Kidney tubule cell (primary cell): Measurements from ENCODE around the gene CTTNBP2.

Experiments
- DNase-seq: peaks from one replicate; pipeline ENCODE4 v3.0.0-alpha.2; 2018; ENCODE audit warnings: low spot score

Gene CTTNBP2, protein sequence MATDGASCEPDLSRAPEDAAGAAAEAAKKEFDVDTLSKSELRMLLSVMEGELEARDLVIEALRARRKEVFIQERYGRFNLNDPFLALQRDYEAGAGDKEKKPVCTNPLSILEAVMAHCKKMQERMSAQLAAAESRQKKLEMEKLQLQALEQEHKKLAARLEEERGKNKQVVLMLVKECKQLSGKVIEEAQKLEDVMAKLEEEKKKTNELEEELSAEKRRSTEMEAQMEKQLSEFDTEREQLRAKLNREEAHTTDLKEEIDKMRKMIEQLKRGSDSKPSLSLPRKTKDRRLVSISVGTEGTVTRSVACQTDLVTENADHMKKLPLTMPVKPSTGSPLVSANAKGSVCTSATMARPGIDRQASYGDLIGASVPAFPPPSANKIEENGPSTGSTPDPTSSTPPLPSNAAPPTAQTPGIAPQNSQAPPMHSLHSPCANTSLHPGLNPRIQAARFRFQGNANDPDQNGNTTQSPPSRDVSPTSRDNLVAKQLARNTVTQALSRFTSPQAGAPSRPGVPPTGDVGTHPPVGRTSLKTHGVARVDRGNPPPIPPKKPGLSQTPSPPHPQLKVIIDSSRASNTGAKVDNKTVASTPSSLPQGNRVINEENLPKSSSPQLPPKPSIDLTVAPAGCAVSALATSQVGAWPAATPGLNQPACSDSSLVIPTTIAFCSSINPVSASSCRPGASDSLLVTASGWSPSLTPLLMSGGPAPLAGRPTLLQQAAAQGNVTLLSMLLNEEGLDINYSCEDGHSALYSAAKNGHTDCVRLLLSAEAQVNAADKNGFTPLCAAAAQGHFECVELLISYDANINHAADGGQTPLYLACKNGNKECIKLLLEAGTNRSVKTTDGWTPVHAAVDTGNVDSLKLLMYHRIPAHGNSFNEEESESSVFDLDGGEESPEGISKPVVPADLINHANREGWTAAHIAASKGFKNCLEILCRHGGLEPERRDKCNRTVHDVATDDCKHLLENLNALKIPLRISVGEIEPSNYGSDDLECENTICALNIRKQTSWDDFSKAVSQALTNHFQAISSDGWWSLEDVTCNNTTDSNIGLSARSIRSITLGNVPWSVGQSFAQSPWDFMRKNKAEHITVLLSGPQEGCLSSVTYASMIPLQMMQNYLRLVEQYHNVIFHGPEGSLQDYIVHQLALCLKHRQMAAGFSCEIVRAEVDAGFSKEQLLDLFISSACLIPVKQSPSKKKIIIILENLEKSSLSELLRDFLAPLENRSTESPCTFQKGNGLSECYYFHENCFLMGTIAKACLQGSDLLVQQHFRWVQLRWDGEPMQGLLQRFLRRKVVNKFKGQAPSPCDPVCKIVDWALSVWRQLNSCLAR (N-terminal part only)

DNA sequence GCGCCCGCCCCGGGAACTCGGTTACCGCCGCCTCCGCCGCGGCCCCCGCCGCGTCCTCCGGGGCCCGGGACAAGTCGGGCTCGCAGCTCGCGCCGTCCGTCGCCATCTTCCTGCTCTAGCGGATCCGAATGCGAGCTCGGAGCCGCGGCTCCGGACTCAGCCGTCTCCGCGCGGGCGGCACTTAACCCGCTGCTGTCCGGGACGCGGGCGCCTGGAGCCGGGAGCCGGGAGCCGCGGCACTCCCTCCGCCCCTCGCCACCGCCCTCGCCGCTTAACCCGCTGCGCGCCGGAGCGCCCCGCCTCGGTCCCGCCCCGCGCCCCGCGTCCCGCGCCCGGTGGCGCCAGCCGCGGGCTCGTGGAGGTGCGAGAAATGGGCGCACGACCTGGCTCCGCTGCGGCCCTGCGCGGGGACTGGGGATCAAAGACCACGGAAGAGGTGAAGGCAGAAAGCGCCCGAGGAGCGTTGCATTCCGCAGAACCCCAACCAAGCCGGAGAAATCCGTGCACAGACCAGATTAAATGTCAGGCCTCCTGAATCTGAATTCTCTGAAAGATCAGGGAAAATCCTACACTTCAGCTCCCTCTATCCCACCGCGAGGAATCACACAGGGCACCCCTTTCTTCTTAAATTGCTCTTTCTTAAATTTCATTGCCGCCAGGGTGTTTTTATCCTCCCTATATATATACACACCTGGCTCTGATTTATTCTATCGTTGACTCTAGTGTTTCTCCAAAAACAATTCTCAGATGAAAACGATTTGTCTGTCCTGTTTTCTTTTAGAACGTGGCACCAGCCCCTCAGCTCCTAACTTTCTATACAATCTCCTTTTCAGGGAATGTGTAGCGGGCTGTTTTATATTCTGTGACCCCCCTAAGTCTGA is at the start of gene CTTNBP2:
Gene CTTNBP2 (minus strand): TSS at position 132 of the 881 bp plus-strand sequence. CDS start 26 bp downstream, at position 106.
- DNase-seq: peak; percentile 58

DNA sequence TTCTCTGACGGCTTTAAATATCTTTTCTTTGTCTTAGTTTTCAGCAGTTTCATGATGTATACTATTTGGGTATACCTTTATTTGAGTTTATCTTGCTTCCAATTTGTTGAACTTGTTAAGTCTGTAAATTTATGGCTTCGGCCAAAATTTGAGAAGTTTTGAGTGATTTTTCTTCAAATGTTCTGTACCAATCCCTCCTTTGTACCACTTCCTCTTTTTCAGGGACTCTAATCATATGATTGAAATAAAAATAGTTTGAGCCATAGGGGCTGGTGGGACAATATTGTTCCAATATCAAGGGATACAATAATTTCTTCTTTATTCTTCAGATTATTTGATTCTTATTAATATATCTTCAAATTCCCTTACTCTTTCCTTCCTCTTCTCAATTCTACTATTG is 43.1 kb upstream of the CTTNBP2 start:
- no peak for DNase-seq

DNA sequence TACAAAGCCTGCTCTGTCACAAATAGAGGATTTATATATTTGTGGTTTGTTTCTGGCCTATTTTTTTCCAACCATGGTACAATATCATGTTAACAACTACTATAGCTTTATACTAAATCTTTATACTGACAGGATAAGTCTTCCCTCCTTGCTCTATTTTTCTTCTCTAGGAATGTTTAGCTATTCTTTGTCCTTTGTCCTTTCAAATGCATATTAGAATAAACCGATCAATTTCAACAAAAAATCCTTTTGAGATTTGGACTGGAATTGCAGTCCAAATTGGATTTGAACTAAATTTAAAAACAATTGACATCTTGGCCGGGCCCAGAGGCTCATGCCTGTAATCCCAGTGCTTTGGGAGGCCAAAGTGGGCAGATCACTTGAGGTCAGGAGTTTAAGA is 39.2 kb upstream of the CTTNBP2 start:
- no peak for DNase-seq

DNA sequence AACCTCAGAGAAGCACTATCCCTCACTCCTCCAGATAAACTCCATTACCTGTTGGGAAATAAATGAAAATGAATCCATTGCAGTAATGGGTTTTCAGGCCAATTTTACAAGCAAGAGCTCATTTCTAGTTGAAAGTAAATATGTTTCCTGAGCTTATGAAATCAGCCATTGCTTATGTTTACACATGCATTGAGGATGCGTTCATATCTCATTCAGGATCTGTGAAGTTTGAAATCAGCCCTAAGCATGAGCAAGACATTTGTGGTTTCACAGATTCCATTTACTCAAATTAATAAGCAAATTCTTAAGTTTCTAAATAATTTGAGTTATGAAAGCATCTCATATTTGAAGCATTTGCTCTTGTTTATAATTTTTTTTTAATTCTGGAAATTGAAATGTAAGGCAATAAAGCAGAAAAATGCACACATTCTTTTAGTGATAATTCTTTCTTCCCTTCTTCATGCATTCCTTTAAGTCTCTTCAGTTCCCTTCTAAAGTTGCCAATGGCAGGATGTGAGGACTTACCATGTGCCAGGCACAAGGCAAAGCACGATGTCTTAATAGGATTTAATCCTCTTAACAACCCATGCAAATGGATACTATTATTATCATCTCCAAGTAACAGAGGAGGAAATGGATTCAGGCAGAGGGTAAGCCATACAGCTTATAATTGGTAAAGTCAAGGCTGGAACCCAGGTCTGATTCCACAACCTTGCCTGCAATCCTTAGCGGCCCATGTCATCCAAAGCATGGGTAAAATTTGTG is 35.0 kb upstream of the CTTNBP2 start:
- DNase-seq: no peak

DNA sequence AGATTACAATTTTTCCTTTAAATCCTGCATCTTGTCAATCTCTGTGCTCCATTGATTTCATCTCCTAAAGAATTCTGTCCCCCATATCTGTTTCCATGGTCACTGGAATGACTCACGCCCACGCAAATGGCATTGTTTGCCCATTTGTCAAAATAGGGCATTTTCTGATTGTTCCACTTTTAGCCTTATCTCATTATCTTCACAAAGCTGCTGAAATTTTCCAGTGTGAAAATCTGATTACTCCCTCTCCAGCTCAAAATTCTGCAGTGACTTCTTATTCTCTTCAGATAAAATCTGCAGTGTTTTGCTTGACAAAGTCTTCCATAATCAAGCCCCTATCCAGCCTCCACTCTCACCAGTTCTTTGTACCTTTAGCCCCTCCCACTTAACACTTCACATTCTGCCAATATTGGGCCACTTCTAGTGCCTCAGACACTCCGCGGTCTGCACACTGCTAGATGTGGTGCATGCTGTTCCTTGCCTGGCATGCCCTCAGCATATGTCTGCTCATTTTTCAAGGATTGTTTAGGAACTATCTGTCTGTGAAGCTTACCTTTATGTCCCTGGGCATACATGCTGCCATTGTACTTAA is 33.9 kb upstream of the CTTNBP2 start:
- peak; percentile 13 for DNase-seq

DNA sequence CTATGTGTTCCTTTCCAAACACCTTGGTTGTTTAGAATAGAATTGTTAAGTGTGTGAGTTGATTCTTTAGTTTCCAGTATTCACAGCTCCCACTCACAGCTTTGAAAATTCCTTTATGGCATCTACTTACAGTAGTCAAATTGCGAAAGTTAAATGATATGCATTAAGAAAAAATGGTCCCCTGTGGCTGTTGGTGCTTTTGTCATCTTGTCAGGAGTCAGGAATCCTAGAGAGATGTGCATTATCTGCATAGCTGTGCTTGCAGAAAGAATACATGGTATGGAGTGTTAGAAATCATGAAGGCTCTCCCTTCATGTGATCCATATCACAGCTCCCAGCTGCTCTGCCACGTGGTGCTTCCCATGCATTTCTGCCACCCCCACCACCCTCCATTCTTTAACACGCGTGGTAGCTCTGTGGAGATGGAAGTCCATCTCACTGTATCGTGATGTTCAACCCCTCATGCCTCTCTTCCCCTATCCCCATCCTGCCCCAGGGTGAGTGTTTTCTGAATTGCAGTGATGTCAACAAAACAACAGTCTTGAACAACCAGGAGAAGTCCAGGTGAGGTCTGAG is 29.2 kb upstream of the CTTNBP2 start:
- DNase-seq: no peak

DNA sequence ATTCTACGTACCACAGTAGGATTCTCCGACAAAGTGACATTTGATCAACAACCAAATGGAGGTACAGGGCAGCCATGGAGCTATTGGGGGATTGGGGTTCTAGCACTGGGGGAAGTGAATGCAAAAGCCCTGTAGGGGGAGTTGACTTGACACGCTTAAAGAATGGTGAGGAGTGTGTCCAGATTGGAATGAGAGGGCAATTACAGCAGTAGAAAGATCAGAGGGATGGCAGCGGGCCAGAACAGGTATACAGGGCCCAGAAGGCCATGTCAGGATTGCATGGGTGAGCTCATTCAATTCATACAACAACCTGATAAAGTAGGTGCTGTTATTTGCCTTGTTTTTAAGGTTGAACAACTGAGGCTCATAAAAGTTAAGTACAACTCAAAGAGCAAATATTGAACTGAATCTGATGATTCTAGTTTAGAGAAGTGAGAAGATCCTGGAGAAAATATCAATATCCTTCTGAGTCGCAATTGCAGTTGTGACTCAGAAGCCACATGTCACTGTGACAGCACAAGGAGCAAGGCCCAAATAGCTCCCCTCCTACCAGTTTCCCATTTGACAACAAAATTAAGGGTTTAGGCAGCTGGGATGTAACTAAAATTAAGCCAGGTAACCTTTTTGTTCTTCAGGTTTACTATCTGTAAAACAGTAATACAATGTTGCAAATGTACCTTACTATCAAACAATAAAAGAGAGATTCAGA is 28.0 kb upstream of the CTTNBP2 start:
- peak; percentile 42 for DNase-seq

DNA sequence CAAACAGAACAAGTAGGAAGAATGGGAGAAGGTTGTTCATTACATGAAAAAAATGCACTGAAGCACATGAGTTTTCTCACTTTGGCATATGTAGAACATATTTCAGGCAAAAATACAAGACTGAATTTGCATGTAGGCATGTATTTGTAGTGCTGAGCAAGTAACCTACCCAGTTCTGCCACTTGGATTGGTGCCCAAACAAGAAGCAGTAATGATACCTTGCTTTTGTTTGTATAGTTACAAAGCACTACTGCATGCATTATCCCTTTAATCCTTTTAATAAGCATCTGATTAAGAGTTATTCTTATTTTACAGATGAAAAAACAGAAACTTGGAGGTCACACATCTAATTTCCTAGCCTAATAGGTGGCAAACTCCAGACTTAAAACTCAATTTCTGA is 23.1 kb upstream of the CTTNBP2 start:
- no peak for DNase-seq

DNA sequence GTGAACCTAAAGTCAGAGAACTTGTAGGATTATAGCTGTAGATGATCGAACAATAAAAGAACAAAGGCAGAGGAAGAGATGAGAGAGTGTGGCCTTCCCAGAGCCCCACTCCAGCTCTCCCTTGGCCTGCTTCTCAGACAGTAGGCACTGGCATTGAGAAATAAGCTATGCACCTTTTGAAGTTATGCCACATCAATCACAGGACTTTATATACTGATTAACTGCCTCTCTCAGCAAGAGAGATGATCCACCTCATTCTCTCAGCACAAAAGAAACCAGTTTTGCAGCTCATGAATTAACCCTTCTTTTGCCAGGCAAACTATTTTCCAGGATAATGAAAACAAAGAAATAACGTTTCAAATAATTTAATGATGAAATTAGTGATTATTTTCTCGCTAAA is 22.0 kb upstream of the CTTNBP2 start:
- peak; percentile 63 for DNase-seq

DNA sequence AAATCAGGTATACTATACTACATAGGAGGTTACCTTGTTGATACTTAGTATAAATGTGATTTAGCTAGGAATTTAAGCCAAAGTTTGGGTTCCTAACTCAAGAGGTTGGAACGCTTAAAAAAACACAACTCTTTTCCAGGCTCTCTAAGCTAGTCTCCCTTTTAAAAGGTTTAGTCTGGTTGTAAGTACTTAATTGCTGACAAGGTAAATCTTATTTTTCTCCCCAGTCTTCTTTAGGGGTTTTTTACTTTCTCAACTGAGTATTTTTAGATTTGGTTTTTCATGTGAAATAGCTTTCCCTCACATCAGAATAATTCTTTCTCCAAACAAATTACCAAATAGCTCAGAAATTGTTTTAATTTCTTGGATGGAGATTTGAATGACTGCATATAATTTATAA is 20.8 kb upstream of the CTTNBP2 start:
- no peak for DNase-seq

DNA sequence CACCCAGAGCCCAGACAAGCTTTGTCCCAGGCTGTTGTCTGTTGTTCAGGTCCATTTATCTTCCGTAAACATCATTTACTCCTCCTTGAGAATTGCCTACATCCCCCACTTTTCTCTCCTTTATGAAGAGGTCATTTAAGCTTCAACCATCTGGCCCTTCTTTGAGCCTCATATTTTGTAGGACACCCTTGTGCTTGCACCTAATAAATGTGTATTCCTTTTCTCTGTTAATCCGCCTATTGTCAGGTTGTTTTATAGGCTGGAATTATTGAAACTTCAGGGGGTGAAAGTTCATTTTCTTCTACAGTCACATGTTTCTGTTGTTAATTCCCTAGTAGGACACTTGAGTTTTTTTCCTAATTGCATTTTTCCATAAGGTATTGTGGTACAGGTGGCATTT is 19.6 kb upstream of the CTTNBP2 start:
- no peak for DNase-seq

DNA sequence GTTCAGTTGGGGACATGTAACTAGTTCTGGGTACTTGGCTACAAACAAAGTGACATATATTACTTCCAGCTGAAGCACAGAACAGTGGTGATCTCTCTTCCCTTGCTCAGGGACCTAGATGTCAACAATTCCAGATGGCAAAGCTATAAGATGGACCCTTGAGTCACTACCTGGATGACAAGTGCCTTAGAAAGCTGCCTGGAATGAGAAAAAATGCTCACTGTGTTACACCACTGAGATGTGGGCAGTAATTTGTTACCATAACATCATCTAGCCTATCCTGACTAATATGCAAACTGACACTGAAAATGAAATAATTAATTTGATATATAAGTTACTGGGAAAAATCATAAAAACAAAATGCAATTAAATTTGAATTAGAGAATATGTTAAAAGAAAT is 16.4 kb upstream of the CTTNBP2 start:
- DNase-seq: peak; percentile 11

DNA sequence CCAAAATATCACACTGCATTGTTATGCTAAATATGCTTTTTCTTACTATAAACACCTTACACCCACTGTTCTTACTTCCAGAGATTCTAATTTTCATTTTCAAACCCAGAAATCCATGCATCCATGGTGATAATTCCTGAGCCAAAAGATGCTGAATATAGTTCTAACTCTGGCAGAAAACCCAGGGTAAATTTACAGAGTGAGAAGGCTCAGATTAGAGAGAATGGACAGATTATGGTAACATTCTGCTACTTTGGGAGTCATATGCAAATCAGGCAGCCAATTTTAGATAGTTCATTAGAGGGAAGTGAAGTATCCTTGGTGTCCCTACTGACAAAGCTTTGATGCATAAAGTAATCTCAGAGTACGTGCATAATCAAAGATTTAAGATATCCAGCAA is 15.4 kb upstream of the CTTNBP2 start:
- no peak for DNase-seq

DNA sequence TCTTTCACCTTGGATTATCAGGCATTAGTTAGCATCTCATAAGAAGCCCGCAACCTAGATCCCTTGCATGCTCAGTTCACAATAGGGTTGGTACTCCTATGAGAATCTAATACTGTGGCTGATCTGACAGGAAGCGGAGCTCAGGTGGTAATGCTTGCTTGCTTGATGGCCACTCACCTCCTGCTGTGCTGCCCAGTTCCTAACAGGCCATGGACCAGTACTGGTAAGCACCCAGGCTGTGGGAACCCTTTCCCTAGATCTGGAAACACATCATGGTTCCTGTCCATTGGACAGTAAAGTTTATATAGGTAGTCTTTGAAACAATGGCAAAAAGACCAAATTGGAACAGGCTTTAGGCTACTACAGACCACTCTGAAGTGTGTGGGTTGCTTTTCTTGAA is 9.4 kb upstream of the CTTNBP2 start:
- DNase-seq: no peak

DNA sequence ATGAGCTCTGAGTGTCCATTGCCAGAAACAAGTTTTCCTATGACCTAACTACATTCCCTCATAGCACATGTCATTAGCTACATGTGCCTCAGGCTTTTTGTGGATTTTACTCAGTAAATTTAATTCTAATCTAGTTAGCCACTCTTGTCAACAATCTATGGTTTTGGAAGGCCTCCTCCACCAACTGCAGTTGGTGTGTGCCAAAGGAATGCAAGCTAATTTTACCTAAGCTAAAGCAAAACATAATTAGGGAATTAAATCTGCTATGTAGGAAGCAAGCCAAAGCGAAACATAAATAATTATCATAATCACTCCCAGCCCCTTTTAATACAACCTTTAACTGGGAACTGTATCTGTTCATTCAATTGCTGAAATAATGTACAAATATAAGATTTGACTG is 3.5 kb upstream of the CTTNBP2 start:
- DNase-seq: no peak

DNA sequence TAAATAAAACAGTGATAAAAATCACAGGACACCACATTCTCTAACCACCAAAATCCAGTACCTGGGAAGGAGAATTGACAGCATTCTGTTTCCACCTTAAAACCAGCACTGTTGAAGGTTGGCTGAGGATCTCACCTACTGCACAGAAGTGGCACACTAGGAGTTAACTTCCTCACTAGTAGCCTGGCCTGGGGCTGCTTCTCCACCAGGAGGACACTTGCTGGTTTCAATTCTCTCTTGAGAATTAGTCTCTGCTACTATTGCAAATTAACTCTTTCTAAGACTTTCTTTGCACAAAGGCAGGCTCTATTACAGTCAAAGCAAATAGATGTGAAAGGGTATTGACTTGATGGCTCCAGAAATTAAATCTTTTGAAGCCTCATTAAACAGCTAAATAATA is 2.3 kb upstream of the CTTNBP2 start:
- peak; percentile 39 for DNase-seq

DNA sequence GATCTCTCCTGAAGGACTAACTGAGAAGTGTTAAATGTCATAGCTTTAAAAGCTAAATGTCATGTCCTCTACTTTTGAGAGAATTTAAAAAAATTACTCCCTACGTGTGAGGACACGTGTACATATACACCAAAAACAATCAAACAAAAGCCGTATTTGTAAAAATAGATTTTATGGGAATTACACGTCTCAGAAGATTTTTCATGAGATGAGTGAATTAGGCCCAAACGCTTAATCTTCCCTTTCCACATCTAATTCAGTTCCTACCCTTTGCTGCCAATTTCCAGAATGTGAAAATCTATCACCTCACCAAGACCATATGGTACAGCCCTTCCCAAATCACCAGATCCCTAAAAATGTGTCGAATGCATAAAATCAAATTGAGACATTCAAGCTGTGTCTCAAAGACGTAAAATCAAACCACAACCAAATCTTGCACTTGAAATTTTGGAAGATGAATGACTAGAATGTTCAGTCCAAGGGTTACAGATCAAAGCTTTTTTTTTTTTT is 1.0 kb upstream of the CTTNBP2 start:
- no peak for DNase-seq

DNA sequence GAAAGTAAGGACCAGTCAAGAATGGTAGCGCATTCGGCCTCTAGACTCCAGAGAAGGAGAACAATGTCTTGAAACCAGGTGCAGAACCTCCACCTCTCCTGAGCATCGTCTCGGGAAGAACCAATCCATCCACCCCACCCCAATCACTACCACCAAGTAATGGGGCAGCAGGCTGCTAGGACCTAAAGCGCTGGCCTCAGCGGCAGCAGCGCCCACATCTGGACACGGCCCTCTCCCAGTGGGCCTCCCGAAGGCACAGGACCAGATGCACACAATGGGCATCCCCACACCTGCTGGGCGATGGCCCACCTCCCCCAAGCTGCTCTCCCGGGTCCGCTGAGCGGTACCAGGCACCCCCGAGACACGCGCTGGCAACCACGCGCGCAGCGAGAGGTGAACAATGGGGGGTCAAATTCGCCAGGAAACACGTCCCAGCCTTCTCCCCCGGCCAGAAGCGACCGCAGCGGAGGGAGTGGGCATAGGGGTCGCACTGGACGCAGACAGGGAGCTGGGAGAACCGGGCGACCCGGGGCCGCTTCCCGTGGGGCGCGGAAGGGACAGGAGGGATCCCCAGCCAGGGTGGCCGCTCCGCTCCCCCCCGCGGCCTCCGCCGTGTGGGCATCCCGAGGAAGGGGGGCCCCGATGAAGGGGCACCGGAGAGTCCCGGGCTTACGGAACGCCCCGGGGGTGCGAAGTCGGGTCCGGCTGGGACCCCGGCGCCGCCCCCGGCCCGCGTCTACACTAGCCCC is 506 bp downstream of the CTTNBP2 start:
- DNase-seq: peak; percentile 46
